Measurements from ENCODE around the gene SDHB. TPM values are rescaled to one million over a fixed set of nuclear protein-coding genes. Genes with fewer than 3 reads are reported as not detected.

The SDHB gene
- total RNA-seq, 1 experiment from 2014 or later = 322 TPM

DNA sequence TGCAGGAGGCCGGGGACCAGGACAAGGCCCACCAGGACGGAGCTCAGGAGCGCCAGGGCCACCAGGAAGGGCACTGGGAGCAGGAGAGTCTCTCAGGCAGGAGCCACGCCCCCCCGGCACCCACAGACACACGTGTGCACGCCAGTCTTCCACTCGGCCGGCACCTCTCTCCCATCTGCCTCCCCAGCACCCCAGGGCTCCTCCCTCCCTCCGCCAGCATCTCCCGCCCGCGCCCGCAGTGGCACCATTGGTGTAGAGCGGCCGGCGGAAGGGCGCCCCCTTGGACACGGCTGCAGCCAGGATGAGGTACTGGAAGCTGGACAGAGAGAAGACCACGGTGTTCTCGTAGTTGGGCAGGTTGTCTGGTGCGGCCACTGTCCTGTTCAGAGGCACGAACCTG lies 67.3 kb downstream of the SDHB start:
- DNase-seq (ENCODE audit: low spot score) = no peak

DNA sequence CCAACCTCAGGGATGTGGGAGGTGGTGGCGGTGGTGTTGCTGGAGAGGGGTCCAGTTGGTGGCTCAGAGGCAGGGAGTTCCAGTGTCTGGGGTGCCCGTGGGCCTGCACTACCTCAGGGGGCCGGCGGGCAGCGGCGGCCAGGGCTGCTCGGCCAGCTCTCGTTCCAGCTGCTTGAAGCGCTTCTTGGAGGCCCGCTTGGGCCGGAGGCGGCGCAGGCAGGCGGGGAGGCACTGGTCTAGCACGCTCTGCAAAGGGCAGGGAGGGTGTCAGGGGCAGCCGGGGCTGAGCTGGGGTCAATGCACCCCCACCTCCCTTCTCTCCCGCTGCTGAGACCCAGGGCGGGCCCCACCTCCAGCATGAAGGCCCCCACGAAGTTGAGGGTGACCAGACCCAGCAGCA lies 67.7 kb downstream of the SDHB start:
- DNase-seq (ENCODE audit: low spot score) = no peak

DNA sequence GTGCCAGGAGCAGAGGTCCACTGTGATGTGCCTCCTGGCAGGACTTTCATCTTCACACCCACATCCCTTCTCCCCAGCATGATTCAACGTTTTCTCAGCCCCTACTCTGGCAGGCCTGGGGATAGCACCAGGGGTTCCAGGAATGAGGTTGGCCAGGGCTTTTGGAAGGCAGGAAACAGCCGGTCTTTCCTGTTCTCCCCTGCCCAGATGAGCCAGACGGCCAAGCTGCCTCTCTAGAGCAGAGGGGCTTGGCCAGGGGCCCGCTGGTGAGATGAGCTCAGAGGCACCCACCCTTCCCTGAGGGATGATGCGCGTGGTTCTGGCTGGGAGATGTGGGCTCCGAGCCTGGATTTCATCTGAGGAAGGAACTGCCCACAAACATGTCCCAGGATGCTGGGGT lies 69.1 kb downstream of the SDHB start:
- DNase-seq (ENCODE audit: low spot score) = peak; percentile 69

DNA sequence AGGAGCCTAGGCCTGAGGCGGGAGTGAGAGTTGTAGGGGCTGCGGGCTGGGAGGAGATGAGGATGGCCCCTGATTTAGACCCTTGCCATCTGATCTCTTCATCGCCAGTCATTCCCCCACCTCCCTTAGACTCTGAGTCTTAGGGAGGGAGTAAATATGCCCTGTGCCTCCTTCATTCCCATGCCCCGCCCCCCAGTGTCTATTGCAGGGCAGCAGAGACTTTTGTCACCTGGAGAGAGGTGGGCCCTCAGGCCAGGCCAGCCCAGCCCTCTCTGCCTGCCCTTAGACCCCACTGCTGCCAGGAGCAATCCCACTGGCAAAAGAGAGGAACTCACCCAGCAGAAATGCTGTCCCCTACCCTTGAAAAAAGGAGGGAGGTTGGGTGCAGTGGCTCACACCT lies 70.2 kb downstream of the SDHB start:
- no peak for DNase-seq (ENCODE audit: low spot score)

DNA sequence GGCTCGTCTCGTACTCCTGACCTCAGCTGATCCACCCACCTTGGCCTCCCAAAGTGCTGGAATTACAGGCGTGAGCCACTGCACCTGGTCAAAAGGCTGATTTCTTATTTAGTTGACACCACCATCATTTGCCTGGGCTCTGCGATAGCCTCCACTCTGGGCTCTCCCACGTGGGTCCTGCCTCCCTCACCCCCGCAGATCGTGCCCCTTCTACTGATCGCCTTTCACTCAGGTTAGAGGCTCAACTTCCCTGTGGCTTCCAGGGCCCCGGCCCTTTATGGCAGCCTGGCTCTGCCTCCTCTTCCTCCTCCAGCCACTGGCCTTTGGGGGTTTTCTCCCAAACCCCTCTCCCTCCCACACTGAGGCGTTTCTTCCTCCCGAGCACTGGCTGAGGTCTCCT lies 70.9 kb downstream of the SDHB start:
- DNase-seq (ENCODE audit: low spot score) = no peak

DNA sequence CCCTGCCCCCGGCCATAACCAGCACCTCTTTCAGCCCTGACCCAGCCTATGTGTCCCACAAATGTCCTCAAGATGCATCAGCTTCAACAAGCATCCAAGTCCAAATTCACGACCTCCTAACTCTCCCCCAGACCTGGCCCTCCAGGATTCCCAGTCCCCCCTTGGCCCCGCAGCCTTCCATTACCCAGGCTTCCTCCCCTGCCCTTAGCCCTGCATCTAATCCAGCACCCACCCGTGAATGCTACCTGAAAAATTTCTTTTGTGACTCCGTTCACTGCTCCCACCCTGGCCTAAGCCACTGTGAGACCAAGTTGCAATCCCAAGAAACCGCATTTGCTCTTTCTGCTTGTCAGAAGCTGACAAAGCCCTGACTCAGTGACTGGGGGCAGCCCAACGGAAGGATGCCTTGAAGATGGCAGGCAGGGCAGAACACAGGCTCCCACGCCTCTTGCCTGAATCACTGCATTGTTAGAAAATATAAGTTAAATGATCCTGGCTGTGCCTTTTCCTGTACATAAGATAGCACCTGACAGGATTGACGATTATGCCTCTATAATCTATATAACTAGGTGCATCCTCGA lies 72.5 kb downstream of the SDHB start:
- DNase-seq (ENCODE audit: low spot score) = no peak

DNA sequence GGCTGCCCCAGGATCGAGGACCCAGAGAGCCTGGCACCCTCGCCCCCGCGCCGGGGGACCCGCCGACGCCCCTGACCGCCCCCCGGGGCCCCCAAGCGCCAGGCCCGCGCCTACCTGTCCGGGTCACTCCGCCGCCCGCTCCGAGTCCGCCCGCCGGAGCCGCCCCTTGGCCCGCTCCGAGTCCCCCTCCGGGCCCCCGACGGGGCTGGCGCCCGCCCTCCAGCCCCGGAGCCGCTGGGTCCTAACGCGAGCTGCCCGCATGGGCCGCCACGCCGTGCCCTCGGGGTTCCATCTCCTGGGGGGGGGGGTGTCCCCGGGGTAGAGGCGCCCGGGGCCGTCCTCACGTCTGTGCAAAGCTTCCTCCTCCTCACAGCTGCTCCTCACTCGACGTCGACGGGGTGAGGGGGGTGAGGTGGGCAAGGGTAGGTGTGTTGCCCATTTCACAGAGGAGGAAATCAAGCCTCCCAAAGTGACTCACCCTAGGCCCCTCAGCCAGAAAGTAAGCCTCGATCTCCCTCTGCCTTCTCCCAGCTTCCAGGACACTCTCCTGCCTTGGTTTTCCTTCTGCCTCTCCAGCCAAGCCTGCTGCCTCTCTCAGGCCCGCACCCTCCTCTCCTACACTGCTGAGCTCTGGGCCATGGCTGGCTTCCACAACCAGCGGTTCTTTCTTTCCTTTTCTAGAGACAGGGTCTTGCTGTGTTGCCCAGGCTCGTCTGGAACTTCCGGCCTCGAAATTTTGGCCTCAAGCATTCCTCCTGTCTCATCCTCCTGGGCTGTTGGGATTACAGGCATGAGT lies 73.2 kb downstream of the SDHB start, which contains the start of gene MFAP2:
MFAP2 (minus strand) TSS at position 148 of the 796 bp plus-strand sequence. CDS start 2,347 bp downstream, outside the sequence.
- no peak for DNase-seq (ENCODE audit: low spot score)

DNA sequence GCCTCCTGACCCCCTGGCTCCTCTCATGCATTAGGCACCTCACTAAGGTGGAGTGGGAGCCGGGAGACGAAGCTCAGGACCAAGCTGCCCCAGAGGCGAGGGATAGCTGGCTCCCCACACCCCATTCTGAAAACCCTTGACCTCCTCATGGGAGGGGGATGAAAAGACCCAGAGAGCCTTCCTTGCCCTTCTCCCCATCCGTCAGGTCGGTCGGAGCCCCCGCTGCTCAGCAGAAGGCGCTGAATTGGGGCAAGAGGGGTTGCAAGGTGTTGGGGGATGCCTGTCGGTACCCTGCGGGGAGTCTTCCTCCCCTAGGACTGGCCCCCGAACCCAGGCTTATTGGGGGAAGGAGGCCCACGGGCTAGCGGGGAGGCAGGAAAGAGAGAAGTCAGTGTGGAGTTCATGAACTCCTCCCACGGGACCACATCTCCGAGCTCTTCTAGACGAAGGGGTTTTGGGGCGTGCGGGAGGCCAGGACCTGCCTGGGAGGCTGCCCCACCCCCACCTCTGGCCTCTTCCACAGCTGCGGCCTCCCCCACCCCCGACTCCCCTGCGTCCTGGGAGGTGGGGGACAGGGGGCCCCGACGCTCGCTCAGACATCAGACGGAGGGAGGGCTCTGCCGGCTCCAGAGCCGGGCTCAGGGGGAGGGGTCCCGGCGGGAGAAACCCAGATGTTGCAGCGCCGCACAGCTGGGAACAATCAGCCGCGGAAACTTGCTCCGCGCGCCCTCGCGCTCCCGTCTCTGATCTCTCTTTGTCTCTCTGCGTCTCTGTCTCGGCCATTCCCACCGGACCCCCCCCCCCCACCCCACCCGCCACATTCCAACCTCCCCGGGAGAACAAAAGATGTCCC lies 74.1 kb downstream of the SDHB start:
- DNase-seq (ENCODE audit: low spot score) = no peak

DNA sequence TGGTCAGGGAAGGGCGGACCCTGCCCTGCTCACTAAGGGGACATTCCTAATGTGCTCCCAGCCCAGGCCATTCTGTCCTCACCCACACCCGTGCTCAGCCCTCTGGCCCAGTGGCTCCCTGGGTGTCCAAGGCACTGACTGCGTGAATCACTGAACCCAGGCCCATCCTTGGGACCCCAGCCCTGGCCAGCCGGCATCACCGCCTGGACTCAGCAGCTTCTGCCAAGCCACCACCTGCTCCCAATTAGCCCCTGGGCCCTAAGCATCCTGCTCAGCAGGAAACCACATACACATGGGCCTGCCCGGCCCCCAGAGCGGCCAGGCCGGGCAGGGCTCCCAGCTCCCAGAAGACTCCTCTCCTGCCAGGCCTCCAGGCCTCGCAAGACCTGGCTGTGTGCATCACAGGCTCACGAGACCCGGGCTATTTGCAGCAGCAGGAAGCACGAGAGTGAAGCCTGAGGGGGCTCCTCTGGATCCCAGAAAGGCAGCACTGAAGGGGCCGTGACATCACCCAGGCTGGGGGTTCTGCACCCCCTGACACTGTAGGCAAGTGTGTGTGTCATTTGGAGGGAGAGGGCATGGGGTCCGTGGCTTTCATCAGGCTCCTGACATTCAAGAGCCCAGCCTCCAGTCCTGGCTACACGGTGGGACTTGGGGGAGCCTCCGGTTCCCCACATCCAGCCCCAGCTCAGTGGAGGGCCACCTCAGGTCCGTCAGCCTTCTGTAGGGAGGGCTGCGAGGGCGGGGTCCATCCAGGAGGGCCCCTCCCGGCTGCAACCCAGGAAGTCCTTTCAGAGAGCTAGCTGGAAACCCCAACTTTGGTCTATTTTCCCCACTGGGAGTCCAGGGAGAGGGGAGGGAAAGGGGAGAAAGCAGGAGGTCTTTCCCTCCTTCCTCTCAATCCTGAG lies 75.0 kb downstream of the SDHB start:
- peak; percentile 62 for DNase-seq (ENCODE audit: low spot score)

DNA sequence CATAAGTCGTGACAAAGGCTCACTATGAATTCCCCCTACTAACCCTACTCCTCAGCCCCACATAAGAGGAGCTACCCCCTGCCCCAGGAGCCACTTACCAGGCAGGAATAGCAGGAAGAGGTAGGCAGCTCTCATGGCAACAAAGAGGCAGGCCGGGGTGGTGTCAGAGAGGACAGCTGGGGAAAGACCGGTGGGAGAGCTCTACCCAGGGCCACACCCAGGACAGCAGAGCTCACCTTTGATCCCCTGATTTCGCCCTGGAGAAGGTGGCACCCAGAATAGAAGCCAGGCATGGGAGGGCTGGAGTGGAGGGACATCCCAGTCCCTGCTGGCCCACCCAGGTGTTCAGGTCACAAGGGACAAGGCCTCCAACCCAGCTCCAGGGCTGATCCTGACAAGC lies 75.7 kb downstream of the SDHB start:
- DNase-seq (ENCODE audit: low spot score) = no peak

DNA sequence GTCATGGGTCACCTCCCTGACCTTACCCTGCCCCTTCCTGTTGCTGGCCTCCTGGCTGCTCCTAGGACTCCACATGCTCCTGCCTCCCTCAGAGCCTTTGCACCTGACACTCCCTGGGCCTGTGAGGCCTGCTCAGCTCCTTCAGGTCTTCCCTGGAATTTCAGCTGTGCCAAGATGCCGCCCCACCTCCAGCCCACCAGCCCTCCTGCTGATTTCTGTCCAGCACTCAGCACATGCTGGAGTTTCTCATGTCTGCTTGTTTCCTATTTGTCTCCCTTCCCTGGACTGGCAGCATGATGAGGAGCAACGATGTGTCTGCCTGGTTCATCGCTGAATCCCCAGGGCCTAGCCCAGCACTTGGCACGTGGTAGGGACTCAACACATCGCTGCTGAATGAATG lies 76.5 kb downstream of the SDHB start:
- DNase-seq (ENCODE audit: low spot score) = no peak

DNA sequence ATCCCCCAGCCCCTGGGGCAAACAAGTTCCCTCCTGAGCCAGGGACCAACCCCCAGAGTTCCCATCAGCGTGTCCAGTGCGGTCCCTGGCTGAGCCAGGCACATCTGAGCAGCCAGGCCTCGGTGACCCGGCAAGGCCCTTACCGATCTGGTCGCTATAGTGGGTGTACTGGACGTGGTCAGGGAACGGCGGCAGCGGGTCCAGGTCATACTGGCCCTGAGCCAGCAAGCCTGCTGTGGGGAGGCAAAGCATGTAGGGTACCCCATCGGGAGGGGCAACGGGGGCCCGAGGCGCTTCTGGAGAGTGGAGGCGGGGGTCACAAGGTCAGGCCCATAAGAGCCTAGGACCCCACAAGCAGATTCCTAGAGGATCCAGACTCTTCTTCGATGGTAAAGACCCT lies 76.9 kb downstream of the SDHB start:
- DNase-seq (ENCODE audit: low spot score) = no peak

DNA sequence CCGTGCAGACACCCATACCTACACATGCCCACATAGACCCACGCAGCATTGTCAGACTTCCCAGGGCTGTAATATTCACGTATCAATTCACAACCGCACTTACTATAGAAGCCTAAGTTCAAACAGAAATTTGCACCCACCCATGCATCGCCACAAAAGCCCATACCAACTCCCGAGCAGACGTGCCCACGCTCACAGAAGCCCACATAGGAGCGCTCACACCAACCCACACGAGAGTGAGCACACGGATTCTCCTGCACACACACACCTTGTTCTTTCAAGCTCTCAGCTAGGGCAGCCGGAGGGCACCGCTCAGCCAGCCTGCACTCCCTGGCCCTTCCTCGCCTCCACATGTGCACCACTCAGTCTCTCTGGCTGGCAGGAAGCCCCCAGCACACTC lies 78.0 kb downstream of the SDHB start:
- DNase-seq (ENCODE audit: low spot score) = no peak

DNA sequence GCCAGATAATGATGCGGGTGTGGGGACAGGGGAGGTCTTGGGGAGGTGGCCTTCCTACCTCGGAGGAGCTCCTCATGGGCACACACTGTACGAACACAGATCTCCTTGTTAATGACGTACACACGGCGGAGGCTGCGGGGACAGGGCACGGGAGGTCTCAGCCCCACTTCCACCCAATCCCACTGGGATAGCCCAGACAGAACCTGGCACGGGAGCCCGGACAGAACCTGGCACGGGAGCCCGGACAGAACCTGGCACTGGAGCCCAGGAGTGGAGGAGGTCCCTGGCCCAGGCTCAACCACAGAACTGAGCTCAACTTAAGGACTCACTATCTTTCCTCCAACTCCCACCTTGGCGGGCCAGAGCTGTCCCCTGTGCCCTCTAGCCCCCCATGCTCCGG lies 78.6 kb downstream of the SDHB start:
- DNase-seq (ENCODE audit: low spot score) = no peak

DNA sequence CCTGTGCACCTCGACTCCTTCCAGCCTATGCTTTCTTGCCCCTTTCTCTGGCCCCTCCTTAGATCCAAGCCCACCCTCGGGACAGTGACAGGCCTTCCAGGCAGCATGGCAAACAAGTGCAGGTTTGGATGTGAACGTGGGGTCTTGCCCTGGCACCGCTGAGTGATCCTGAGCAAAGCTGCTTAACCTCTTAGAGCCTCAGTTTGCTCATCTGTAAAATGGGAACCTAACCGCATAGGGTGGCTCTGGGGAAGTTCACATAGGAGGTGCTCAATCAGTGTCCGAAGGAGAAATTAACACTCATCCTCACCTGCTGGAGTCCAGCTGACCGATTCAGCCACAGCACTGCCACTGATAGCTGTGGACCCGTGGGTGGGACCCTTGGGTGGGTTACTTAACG lies 80.6 kb downstream of the SDHB start:
- DNase-seq (ENCODE audit: low spot score) = no peak

DNA sequence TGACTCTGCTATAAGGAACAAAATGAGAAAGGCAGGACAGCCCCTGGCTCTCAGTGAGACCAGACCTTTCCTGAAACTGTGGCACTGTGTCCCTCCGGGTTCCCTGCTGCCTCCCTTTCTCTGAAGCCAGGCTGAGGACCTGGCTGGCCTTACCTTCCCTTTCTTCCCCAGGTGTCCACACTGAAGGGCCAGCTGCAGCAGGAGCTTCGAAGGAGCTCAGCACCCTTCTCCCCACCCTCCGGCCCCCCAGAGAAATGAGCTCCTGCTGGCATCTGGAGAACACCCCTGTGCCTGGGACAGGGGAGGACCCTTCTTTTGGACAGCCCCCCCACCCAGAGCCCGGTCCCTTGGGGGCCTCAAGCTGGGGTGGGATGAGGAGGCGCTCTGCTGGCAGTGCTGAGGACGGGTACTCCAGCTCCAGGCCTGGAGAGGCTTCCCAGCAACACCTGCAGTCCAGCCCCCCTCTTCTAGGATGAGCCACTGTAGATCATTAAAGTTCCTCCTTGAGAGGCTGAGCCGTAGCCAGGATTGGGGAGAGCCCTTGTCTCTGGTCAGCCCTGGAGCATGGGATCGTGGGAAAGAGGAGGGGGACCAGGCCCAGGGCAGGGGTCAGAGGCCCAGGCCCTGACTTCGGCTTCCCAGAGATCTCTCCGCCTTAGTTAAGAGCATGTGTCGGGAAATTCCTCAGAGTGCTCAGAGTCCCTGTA lies 81.5 kb downstream of the SDHB start:
- DNase-seq (ENCODE audit: low spot score) = no peak

DNA sequence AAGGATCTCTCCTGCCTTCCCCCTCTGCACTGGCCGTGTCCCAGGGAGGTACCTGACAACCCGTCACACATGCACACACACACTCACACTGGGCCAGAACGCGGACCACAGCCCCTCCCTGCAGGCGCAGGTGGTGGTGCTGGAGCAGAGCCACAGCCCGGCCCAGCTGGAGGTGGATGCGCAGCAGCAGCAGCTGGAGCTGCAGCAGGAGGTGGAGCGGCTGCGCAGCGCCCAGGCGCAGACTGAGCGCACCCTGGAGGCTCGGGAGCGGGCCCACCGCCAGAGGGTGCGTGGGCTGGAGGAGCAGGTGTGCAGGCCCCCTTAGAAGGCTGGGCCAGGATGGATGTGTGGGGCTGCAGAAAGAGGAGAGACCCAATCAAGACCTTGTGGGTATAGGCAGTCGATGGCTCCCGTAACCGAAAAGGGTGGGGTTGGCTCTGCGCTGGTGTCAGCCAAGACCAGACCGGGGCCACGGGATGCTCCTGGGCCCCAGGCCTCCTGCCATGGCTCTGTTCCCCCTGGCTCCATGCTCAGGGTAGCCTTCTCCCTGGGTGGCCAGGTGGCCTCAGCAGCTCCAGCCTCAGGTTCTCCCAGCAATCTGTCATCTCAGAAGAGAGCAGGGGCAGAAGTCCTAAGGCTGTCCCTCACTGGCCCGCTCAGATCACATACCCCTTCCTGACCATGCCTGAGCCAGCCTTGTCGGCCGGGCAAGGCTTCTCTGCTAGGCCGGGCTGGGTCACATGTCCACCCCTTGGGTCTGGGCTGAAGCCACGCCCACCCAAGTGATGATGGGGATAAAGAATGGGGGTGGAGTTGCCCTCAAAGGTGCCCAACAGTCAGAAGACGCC lies 82.3 kb downstream of the SDHB start:
- DNase-seq (ENCODE audit: low spot score) = no peak

DNA sequence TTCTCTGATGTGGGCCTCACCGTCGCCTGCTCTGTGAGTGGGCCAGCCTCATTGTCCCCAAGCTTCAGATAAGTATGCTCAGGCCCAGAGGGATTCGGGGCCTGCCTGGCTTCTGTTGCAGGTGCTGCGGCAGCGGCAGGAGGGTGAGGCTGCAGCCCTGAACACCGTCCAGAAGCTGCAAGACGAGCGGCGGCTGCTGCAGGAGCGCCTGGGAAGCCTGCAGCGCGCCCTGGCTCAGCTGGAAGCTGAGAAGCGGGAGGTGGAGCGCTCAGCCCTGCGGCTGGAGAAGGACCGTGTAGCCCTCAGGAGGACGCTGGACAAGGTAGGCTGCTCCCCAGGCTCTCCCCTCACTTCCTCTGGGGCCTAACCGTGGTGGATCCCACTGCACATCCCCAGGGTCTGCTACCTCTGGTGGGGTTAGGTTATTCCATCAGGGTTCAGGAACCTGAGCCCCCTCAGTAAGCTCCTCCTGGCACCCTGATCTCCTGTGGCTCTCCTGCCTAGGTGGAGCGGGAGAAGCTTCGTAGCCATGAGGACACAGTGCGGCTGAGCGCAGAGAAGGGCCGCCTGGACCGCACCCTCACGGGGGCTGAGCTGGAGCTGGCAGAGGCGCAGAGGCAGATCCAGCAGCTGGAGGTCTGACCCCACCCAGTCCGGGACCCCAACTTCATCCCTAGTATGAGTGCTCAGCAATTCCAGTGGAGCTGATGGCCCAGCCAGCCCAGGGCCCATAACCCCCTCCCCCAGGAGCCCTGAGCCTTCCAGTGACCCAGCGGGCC lies 83.5 kb downstream of the SDHB start:
- DNase-seq (ENCODE audit: low spot score) = no peak

DNA sequence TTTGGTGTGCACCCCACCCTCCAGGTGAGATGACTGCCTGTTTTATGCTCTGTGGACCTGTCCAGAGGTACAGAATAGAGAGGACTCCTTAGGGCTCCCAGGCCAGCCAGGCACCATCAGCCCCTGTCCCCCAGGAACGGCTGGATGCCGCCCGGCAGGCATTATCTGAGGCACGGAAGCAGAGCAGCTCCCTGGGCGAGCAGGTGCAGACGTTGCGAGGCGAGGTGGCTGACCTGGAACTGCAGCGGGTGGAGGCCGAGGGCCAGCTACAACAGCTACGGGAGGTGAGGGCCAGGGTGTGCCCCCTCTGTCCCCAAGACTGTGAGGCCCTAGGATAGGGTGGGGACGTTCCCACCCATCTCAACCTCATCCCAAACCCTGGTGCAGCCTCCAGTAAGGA lies 84.2 kb downstream of the SDHB start:
- no peak for DNase-seq (ENCODE audit: low spot score)
